ENCODE data around the gene OAT.

OAT gene

DNA sequence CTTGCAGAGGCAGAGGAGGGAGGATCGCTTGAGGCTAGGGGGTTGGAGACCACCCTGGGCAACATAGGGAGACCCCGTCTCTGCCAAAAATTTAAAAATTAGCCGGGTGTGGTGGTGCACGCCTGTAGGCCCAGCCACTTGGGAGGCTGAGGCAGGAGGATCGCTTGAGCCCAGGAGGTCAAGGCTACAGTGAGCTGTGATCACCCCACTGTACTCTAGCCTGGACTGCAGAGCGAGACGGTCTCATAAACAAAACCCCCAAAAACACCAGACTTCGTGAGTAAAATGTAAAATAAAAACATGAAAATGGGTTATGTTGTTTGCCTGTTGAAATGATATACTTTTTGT lies 43.6 kb upstream of the OAT start:
- no peak for DNase-seq (ENCODE audit: low spot score)
- in situ Hi-C loops (cut with MboI; ENCODE audit: low pct_unique_long_range_greater_than_20kb, low sequenced_read_pairs, unreplicated experiment), result no loop called here
- TF ChIP-seq, protein P1, sequence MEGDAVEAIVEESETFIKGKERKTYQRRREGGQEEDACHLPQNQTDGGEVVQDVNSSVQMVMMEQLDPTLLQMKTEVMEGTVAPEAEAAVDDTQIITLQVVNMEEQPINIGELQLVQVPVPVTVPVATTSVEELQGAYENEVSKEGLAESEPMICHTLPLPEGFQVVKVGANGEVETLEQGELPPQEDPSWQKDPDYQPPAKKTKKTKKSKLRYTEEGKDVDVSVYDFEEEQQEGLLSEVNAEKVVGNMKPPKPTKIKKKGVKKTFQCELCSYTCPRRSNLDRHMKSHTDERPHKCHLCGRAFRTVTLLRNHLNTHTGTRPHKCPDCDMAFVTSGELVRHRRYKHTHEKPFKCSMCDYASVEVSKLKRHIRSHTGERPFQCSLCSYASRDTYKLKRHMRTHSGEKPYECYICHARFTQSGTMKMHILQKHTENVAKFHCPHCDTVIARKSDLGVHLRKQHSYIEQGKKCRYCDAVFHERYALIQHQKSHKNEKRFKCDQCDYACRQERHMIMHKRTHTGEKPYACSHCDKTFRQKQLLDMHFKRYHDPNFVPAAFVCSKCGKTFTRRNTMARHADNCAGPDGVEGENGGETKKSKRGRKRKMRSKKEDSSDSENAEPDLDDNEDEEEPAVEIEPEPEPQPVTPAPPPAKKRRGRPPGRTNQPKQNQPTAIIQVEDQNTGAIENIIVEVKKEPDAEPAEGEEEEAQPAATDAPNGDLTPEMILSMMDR (IDR thresholded peaks at IDR 0.05; ENCODE audit: extremely low read depth, insufficient read depth, missing control alignments), result no peak

DNA sequence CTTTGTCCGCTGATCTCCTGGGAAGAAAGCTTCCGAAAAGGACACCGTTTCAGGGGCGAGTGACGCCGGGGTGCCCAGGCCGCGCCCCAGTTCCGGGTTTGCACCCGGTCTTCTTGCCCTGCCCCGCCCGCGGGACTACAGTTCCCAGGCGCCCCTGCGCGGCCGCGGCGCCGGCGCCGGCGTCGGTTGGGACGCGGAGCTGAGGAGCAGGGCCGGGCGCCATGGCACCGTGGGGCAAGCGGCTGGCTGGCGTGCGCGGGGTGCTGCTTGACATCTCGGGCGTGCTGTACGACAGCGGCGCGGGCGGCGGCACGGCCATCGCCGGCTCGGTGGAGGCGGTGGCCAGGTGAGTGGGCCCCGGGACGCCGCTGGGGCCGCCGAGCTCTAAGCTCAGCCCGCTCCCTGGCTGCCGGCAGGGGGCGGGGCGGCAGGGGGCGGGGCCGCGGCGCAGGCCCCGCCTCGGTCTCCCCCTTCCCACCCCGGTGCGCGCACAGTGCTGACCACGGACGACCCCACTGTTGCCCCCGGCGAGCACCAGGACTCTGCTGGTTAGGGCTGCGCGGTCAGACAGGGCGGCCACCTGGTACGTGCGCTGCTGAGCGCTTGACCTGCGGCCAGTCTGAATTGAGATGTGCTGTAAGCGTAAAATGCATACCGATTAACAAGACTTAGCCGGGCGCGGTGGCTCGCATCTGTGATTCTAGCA lies 43.1 kb upstream of the OAT start, which contains the start of gene LHPP:
LHPP (plus strand) TSS at position 182 of the 706 bp plus-strand sequence; CDS start at position 222, 40 bp downstream.
- in situ Hi-C loops (cut with MboI; ENCODE audit: low pct_unique_long_range_greater_than_20kb, low sequenced_read_pairs, unreplicated experiment), result no loop called here
- TF ChIP-seq, protein P1 (IDR thresholded peaks at IDR 0.05; ENCODE audit: extremely low read depth, insufficient read depth, missing control alignments), result no peak
- peak; percentile 96 for DNase-seq (ENCODE audit: low spot score)

DNA sequence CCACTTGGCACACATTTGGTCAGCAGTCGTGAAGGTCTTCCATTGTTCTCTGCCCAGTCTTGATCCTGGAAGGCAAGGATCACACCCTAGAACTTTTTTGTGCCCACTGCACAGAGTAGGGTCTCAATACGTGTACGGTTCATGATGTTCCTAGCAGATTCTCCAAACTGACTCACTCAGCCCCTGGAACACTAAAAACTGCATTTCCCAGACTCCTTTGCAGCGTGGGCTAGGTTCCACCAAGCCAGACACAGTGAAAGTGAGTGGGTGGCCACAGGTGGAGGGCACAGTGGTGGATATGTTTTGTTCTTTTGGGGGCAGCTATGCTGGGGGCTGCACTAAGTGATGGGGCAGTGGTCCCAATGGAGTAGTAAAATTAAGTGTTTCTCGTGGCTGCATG lies 41.4 kb upstream of the OAT start:
- in situ Hi-C loops (cut with MboI; ENCODE audit: low pct_unique_long_range_greater_than_20kb, low sequenced_read_pairs, unreplicated experiment), result no loop called here
- TF ChIP-seq, protein P1 (IDR thresholded peaks at IDR 0.05; ENCODE audit: extremely low read depth, insufficient read depth, missing control alignments), result no peak

DNA sequence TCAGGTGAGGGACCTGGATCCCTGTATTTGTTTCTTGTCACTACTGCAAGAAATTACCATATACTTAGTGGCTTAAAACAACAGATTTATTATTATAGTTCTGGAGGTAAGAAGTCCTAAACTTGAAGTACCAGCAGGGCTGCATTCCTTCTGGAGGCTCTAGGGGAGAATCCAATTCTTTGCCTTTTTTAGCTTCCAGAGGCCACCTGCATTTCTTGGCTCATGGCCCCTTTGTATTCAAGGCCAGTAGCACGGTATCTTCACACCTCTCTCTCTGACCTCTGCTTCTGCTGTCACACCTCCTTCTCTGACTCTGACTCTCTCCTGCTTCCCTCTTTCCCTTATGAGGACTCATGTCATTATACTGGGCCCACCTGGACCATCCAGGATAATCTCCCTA lies 40.7 kb upstream of the OAT start:
- TF ChIP-seq, protein P1 (IDR thresholded peaks at IDR 0.05; ENCODE audit: extremely low read depth, insufficient read depth, missing control alignments), result no peak
- in situ Hi-C loops (cut with MboI; ENCODE audit: low pct_unique_long_range_greater_than_20kb, low sequenced_read_pairs, unreplicated experiment), result no loop called here
- DNase-seq (ENCODE audit: low spot score), result no peak

More for the DNA sequence above, 41.4 kb upstream of the OAT start:
- no peak for DNase-seq (ENCODE audit: low spot score)

DNA sequence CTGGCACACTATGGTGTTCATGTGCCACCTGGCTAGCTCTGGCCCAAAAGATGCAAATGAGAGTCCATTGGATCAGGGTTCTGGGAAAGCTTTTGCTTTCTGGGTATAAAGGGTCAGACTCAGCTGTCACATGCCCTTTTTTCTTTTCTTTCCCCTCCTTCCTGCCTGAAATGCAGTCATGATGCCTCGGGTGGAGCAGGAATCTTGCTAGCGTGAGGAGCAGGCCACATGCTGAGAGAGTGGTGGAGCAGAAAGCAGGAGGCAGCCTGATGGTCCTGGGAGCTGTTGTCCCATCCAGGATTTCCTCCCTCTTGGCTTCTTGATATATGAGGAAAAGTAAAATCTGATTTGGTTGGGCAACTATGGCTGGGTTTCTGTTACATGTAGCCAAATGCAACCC lies 40.2 kb upstream of the OAT start:
- no peak for DNase-seq (ENCODE audit: low spot score)
- TF ChIP-seq, protein P1 (IDR thresholded peaks at IDR 0.05; ENCODE audit: extremely low read depth, insufficient read depth, missing control alignments), result no peak

DNA sequence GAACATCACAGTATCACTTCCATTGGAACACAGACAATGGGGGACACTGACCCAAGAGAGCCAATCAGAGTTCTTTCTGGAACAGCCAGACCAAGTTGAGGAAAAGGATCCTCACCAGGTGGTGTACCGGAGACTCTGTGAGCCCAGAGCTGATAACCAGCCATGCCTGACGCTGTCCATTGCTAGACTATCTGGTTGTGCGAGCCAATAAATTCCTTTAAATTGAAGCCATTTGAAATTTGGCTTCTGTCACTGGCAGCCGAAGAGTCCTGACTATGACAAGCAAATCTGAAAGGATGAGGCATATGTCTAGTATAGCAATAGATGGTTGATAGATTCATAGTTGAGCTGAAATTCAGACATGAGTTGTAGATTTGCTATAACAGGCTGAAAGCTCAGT lies 39.8 kb upstream of the OAT start:
- DNase-seq (ENCODE audit: low spot score), result no peak
- in situ Hi-C loops (cut with MboI; ENCODE audit: low pct_unique_long_range_greater_than_20kb, low sequenced_read_pairs, unreplicated experiment), result no loop called here
- TF ChIP-seq, protein P1 (IDR thresholded peaks at IDR 0.05; ENCODE audit: extremely low read depth, insufficient read depth, missing control alignments), result no peak

More for the DNA sequence above, 40.2 kb upstream of the OAT start:
- in situ Hi-C loops (cut with MboI; ENCODE audit: low pct_unique_long_range_greater_than_20kb, low sequenced_read_pairs, unreplicated experiment), result no loop called here
